Activated T-helper 2 cell treated with anti-CD3 and anti-CD28 coated beads, Interferon-gamma antibody, Interleukin-2, Interleukin-4, amounts not matched to agents 10 μg/mL and 5 μg/mL and 100 μg/mL, durations not matched to agents 14 hours and 24 hours and 36 hours (primary cell): ENCODE data around the gene KRT85. TPM values are rescaled to one million over a fixed set of nuclear protein-coding genes. Genes with fewer than 3 reads are reported as not detected.

Experiments
- DNase-seq: peaks from one replicate; pipeline ENCODE4 v3.0.0; 2021; ENCODE audit warnings: low spot score
- H3K27ac Mint-ChIP-seq: one replicate; pipeline ENCODE4 v1.8.0; 2021; ENCODE audit warnings: mixed read lengths
- H3K27me3 Mint-ChIP-seq: one replicate; pipeline ENCODE4 v1.8.0; 2021; ENCODE audit warnings: low read depth, mixed read lengths
- H3K36me3 Mint-ChIP-seq: one replicate; pipeline ENCODE4 v1.8.0; 2021; ENCODE audit warnings: low read depth, mixed read lengths
- H3K4me1 Mint-ChIP-seq: one replicate; pipeline ENCODE4 v1.8.0; 2021; ENCODE audit warnings: low read depth, mixed read lengths
- H3K4me3 Mint-ChIP-seq: one replicate; pipeline ENCODE4 v1.8.0; 2021; ENCODE audit warnings: low read depth, mild to moderate bottlenecking, moderate library complexity, mixed read lengths
- H3K9me3 Mint-ChIP-seq: one replicate; pipeline ENCODE4 v1.8.0; 2021; ENCODE audit warnings: mixed read lengths
- intact Hi-C: fragments of 100-400 bp; cut with micrococcal nuclease; formaldehyde crosslinking; loops from one replicate; pipeline ENCODE4 v1.15.1; 2023
- total RNA-seq: library from RNA; stranded (reverse); gene quantifications from 2 replicates; pipeline ENCODE4 v1.2.3, GENCODE V29; 2022

The KRT85 gene
- total RNA-seq, 1 donor from 2014 or later = not detected

GRCh38 chr12:52390739-52391617 lies 23.7 kb upstream of the KRT85 start:
- Mint-ChIP-seq H3K36me3 (no peaks in the 10 kb centered on the region), H3K4me3 (no peak overlapping the region), H3K4me1 (no peaks in the 10 kb centered on the region), H3K27me3 (no peaks in the 10 kb centered on the region), H3K27ac (no peak overlapping the region), H3K9me3 (no peaks in the 10 kb centered on the region)
- intact Hi-C loops = no loop called here
- no peak for DNase-seq

- Mint-ChIP-seq H3K4me3 (no peak overlapping the region), H3K27ac (no peak overlapping the region), H3K36me3 (no peaks in the 10 kb centered on the region), H3K27me3 (no peaks in the 10 kb centered on the region), H3K4me1 (no peaks in the 10 kb centered on the region), H3K9me3 (no peaks in the 10 kb centered on the region)
- no peak for DNase-seq
- intact Hi-C loops = no loop called here
Observed at GRCh38 chr12:52389313-52390207, 22.3 kb upstream of the KRT85 start.

- Mint-ChIP-seq H3K27me3 (peaks cover 5% of the 10 kb centered on the region), H3K4me3 (no peak overlapping the region), H3K4me1 (peaks cover 3% of the 10 kb centered on the region), H3K36me3 (no peaks in the 10 kb centered on the region), H3K9me3 (no peaks in the 10 kb centered on the region), H3K27ac (no peak overlapping the region)
- no peak for DNase-seq
- intact Hi-C loops = no loop called here
Observed at GRCh38 chr12:52387859-52388258, 20.6 kb upstream of the KRT85 start.

- peaks cover 8% of the 10 kb centered on the region for H3K4me1 Mint-ChIP-seq
- no peaks in the 10 kb centered on the region for H3K9me3 Mint-ChIP-seq
- H3K27me3 Mint-ChIP-seq = peaks cover 10% of the 10 kb centered on the region
- intact Hi-C loops = no loop called here
- H3K27ac Mint-ChIP-seq = no peak within 1 kb of the TSS
- no peak within 1 kb of the TSS for H3K4me3 Mint-ChIP-seq
- DNase-seq = no peak
- H3K36me3 Mint-ChIP-seq = no peaks in the 10 kb centered on the region
Observed at GRCh38 chr12:52385226-52385702, 18.0 kb upstream of the KRT85 start, which contains the start of gene KRT84. KRT84 (minus strand) TSS chr12:52385652; CDS start chr12:52385585, 67 bp downstream.

DNA sequence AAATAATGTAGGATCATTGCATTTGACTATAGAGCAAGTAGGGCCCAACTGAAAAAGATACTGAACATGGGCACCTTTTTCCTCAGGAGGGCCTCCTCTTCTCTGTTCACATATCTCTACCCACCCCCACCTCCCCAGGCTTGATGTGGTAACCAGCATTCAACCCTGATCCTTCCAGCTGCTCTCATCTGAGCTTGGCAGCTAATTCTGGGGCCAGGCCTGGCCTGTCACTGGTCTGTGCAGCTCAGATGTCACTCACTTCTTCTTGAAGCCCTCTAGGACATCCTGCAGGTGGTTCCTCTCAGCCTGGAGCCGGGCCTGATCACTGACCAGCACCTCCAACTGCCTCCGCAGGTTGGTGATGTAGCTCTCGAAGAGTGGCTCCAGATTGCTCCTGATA lies 16.1 kb upstream of the KRT85 start:
- Mint-ChIP-seq H3K36me3 (no peaks in the 10 kb centered on the region), H3K4me3 (no peak overlapping the region), H3K4me1 (peaks cover 8% of the 10 kb centered on the region), H3K9me3 (no peaks in the 10 kb centered on the region), H3K27ac (no peak overlapping the region), H3K27me3 (peaks cover 10% of the 10 kb centered on the region)
- intact Hi-C loops = no loop called here
- DNase-seq = no peak

GRCh38 chr12:52382854-52383253 lies 15.6 kb upstream of the KRT85 start:
- Mint-ChIP-seq H3K4me1 (peaks cover 8% of the 10 kb centered on the region), H3K9me3 (no peaks in the 10 kb centered on the region), H3K27me3 (peaks cover 10% of the 10 kb centered on the region), H3K36me3 (no peaks in the 10 kb centered on the region), H3K27ac (no peak overlapping the region), H3K4me3 (no peak overlapping the region)
- no peak for DNase-seq
- intact Hi-C loops = no loop called here

- Mint-ChIP-seq H3K4me3 (no peak overlapping the region), H3K4me1 (peaks cover 8% of the 10 kb centered on the region), H3K27ac (no peak overlapping the region), H3K36me3 (no peaks in the 10 kb centered on the region), H3K27me3 (peaks cover 15% of the 10 kb centered on the region), H3K9me3 (no peaks in the 10 kb centered on the region)
- intact Hi-C loops = no loop called here
- no peak for DNase-seq
Observed at GRCh38 chr12:52381206-52381605, 13.9 kb upstream of the KRT85 start.

DNA sequence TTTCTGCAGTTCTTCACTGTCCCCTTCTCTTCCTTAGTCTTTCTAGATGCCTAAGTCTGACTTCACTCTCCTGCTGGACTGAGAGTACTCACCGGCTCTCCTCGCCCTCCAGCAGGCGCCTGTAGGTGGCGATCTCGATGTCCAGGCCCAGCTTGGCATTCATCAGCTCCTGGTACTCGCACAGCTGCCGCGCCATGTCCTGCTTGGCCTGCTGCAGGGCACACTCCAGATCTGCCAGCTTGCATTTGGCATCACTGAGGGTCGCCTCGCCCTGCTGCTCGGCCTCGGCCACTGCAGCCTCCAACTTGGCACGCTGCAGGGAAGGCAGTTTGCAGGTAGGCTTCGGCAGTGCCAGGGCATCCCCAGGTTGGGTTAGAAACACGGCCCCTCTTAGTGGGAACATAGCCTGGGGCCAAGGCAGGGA lies 13.0 kb upstream of the KRT85 start:
- intact Hi-C loops = no loop called here
- no peak overlapping the region for H3K4me3 Mint-ChIP-seq

DNA sequence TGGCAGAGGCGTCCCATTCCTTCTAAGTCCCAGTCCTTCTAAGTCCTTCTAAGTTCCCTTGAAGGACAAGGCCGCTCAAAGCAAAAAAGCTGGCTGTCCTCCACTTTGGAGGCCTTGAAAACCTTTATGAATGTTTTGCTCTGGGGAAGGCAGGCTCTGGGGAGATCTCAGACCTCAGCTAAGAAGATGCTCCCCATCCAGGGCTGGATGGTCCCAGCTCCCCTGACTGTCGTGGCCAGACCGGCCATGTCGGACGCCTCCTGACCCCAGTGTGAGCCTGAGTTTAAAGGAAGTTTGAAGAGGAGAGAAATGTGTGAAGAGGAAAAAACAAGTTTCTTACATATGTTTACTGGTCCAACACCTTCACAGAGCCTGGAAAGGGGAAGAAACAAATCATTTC lies 12.3 kb upstream of the KRT85 start:
- H3K27ac Mint-ChIP-seq = no peak overlapping the region
- no peaks in the 10 kb centered on the region for H3K9me3 Mint-ChIP-seq
- peaks cover 8% of the 10 kb centered on the region for H3K4me1 Mint-ChIP-seq
- no peak overlapping the region for H3K4me3 Mint-ChIP-seq
- H3K36me3 Mint-ChIP-seq = no peaks in the 10 kb centered on the region
- no peak for DNase-seq
- peaks cover 17% of the 10 kb centered on the region for H3K27me3 Mint-ChIP-seq
- intact Hi-C loops = no loop called here

More for the DNA sequence above, 13.0 kb upstream of the KRT85 start:
- Mint-ChIP-seq H3K9me3 (no peaks in the 10 kb centered on the region), H3K36me3 (no peaks in the 10 kb centered on the region), H3K4me1 (peaks cover 8% of the 10 kb centered on the region), H3K27ac (no peak overlapping the region), H3K27me3 (peaks cover 17% of the 10 kb centered on the region)
- DNase-seq = no peak

DNA sequence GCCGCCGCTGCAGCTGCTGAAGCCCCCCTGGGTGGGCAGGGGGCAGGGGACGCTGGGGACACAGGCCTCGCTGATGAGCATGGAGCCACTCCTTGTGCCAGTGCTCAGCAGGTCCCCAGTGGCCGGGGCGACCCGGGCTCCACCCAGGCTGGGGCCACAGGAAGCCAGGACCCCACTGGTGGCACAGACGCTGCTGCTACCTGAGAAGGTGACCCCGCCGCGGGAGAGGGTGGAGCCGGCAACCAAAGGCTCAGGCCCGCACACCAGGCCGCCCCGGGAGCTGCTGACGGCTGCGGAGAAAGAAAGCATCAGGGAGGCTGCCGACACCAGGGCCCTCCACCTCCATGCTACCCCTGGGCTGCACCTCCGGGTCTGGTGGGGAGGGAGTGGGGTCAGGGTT lies 10.8 kb upstream of the KRT85 start:
- no peak overlapping the region for H3K4me3 Mint-ChIP-seq
- H3K27me3 Mint-ChIP-seq = peaks cover 18% of the 10 kb centered on the region
- no peak overlapping the region for H3K27ac Mint-ChIP-seq
- H3K4me1 Mint-ChIP-seq = peaks cover 7% of the 10 kb centered on the region
- H3K9me3 Mint-ChIP-seq = no peaks in the 10 kb centered on the region
- intact Hi-C loops = no loop called here
- H3K36me3 Mint-ChIP-seq = no peaks in the 10 kb centered on the region
- DNase-seq = no peak

GRCh38 chr12:52377266-52377665 lies 10.0 kb upstream of the KRT85 start:
- H3K4me3 Mint-ChIP-seq = no peak overlapping the region
- no peaks in the 10 kb centered on the region for H3K9me3 Mint-ChIP-seq
- no peak overlapping the region for H3K27ac Mint-ChIP-seq
- H3K36me3 Mint-ChIP-seq = no peaks in the 10 kb centered on the region
- H3K4me1 Mint-ChIP-seq = no peaks in the 10 kb centered on the region
- intact Hi-C loops = no loop called here
- peaks cover 11% of the 10 kb centered on the region for H3K27me3 Mint-ChIP-seq
- no peak for DNase-seq

- DNase-seq = peak; percentile 24
- Mint-ChIP-seq H3K27me3 (peaks cover 11% of the 10 kb centered on the region), H3K9me3 (no peaks in the 10 kb centered on the region), H3K27ac (no peak overlapping the region), H3K4me1 (no peaks in the 10 kb centered on the region), H3K36me3 (no peaks in the 10 kb centered on the region), H3K4me3 (no peak overlapping the region)
- intact Hi-C loops = loop anchor here (2.0 to 5.0 kb wide), 2 partner anchors 506 to 610 kb away; no protein-coding TSS in a partner anchor
Observed at GRCh38 chr12:52372216-52373154, 5.2 kb upstream of the KRT85 start.
